Right forelimb (tissue), 1 donor: ENCODE results near the gene CETP.
A peak's percentile ranks its signal among the peaks of the same experiment; 100 is the strongest.

Experiments
- DNase-seq: peaks from one replicate; pipeline ENCODE4 v3.0.0-alpha.2; 2018

The CETP gene

DNA sequence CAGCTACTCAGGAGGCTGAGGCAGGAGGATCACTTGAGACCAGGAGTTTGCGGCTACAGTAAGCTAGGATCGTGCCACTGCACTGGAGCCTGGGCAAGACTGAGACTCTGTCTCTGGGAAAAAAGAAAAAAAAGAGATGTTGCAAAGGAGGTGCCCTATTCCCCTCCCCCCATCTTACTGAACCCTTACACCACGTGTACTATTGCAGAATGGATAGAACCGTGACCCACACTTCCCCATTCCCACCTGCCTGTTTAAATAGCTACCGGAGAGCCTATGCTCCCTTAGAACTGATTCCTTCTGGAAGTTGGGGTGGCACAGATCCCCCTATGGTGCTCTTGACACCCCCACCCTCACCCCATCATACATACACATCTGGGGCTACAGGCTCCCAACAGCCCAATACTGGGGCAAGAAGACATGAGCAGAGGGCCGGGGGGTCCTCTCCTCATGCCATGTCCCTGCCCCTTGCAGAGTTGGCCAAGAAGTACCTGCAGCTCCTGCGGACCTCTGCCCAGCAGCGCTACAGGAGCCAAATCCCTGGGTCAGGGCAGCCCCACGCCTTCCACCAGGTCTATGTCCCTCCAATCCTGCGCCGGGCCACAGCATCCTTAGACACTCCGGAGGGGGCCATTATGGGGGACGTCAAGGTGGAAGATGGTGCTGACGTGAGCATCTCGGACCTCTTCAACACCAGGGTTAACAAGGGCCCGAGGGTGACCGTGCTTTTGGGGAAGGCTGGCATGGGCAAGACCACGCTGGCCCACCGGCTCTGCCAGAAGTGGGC lies 63.3 kb downstream of the CETP start:
- peak; percentile 35 for DNase-seq

DNA sequence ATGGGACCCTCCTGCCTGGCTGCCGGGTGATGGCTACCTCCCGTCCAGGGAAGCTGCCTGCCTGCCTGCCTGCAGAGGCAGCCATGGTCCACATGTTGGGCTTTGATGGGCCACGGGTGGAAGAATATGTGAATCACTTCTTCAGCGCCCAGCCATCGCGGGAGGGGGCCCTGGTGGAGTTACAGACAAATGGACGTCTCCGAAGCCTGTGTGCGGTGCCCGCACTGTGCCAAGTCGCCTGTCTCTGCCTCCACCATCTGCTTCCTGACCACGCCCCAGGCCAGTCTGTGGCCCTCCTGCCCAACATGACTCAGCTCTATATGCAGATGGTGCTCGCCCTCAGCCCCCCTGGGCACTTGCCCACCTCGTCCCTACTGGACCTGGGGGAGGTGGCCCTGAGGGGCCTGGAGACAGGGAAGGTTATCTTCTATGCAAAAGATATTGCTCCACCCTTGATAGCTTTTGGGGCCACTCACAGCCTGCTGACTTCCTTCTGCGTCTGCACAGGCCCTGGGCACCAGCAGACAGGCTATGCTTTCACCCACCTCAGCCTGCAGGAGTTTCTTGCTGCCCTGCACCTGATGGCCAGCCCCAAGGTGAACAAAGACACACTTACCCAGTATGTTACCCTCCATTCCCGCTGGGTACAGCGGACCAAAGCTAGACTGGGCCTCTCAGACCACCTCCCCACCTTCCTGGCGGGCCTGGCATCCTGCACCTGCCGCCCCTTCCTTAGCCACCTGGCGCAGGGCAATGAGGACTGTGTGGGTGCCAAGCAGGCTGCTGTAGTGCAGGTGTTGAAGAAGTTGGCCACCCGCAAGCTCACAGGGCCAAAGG lies 64.4 kb downstream of the CETP start:
- peak; percentile 12 for DNase-seq

DNA sequence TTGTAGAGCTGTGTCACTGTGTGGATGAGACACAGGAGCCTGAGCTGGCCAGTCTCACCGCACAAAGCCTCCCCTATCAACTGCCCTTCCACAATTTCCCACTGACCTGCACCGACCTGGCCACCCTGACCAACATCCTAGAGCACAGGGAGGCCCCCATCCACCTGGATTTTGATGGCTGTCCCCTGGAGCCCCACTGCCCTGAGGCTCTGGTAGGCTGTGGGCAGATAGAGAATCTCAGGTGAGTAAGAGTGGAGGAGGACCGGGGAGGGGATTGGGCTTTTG lies 65.0 kb downstream of the CETP start:
- no peak for DNase-seq

DNA sequence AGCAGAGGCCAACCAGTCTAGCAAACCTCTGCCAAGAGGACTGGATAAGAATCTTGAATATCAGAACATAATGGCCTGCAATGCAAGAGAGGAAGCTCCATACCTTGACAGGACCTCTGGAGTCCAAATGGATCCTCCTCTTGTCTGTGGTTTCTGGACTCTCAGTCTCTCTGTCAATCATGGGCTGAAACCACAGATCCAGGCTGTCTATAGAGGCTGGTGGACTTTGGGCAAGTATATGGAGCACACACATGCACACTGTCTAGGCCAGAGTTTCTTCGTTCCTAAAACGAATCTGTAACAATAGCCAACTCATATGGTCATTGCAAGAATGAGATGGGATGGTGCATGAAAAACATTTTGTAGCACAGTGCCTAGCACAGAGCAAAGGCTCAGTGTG lies 65.3 kb downstream of the CETP start:
- DNase-seq = peak; percentile 17

DNA sequence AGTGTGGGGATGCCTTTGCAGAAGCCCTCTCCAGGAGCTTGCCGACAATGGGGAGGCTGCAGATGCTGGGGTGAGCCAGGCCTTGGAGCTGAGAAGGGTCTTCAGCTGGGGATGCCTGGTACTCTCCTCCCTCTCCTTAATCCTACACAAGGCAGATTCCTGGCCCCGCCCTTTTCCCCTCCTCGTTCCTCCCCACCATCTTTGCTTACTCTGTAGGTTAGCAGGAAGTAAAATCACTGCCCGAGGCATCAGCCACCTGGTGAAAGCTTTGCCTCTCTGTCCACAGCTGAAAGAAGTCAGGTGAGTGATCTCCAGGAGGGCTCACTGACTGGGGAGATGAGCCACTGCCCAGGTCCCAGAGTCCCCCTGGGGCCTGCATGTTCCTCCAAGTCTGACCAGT lies 66.3 kb downstream of the CETP start:
- peak; percentile 20 for DNase-seq

DNA sequence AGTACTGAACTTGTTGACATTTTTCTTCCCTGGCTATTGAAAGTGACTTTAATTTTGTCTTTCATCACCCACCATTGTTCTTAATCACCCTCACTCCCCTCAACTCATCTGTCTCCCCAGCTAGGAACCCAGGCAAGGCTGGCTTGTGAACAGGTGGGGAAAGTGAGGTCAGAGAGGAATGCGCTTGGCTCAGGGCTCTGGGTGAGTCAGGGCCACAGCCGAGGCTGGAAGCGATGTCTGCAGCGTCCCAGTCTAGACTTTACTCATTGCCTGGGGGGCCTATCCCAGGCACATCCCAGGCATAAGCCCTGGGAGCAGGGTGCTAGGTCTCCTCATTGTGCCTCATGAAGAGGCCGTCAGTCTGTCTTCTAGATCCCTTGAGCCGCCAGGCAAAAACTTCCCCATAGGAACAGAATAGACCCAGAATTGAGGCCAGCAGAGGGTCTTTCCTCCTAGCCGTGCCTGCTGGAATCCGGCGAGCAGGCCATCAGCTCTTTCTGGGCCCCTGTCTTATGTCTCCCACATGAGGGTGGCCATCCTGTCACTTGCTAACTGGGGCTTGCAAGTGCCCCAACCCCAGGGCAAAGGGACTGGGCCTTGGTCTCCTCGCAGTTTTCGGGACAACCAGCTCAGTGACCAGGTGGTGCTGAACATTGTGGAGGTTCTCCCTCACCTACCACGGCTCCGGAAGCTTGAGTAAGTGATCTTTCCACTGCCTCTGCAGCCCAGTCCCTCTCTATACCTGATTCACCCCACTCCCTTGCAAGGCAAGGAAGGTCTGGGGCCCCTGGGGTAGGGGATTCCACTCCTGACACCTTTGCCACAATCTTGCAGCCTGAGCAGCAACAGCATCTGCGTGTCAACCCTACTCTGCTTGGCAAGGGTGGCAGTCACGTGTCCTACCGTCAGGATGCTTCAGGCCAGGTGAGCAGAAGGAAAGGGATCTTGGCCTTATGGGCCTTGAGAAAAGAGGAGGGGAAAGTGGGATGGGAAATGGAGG lies 67.7 kb downstream of the CETP start:
- DNase-seq = peak; percentile 23

DNA sequence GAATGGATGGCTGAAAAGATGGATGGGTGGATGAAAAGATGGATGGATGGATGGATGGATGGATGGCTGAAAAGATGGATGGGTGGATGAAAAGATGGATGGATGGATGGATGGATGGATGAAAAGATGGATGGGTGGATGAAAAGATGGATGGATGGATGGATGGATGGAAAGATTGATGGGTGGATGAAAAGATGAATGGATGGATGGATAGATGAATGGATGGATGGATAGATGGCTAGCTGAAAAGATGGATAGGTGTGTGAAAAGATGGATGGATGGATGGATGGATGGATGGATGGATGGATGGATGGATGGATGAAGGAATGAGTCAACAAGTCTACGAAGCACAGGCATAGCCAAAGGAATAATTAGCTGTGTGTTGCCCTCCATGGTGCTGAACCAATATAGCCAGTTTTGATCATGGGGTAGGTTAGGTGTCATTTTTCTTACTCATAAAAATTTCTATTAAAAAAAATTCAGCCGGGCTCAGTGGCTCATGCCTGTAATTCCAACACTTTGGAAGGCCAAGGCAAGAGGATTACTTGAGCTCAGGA lies 68.7 kb downstream of the CETP start:
- no peak for DNase-seq

DNA sequence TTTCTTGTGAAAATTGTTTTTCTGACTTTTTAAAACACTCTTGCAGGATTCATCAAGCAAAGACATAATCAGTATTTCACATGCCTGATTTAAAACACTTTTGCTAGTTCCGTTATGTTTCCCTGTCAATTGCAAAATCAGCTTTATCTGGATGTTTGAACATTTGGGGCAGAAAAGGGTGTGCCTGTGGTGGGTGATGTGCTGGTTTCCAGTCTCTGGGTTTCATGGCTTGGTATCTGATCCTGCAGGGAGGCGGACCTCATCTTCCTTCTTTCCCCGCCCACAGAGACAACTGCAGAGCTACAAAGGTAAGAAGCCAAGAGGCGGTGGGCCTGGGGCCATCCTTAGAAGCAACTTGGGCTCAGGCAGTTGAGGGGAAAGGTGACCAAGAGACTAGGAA lies 69.4 kb downstream of the CETP start:
- DNase-seq = peak; percentile 19

DNA sequence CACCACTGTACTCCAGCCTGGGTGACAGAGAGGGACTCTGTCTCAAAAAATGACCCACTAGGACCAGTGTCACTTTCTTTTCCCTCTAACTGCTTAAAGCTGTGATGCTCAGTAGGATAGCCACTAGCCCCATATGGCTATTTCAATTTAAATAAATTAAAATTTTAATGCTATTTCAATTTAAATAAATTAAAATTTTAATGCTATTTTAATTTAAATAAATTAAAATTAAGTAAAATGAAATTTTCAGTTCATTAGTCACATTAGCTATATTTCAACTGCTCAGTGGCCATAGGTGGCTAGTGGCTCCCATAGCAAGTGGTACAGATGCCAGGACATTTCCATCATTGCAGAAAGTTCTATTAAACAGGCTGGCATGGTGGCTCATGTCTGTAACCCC lies 70.6 kb downstream of the CETP start:
- DNase-seq = no peak

DNA sequence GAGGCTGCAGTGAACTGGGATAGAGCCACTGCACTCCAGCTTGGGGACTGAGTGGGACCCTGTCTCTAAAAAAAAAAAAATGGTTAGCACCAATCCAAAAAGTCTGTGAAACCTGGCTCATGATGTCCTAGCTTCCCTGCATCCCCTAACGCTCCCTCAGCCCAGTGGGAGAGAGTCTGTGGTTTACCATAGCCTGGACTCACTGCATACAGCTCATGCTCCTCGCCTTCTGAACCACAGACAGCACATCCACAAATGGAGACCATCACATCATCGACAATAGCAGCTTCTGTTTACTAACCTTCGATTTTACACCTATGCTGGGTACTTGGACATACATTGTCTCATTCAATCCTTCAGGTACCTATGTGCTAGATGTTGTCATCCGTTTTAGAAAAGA lies 71.2 kb downstream of the CETP start:
- DNase-seq = no peak
